Brain microvascular endothelial cell (primary cell): Measurements from ENCODE around the gene ADAMTS2.

Source experiments
- DNase-seq: peaks from one replicate; pipeline ENCODE4 v3.0.0-alpha.2; 2020
- H3K27ac ChIP-seq: fragments of 250-450 bp; sonication (Bioruptor Pico); 2 replicates; pipeline ENCODE4 v1.5.1; 2020; ENCODE audit warnings: mild to moderate bottlenecking, moderate library complexity
- H3K27me3 ChIP-seq: fragments of 250-450 bp; sonication (Bioruptor Pico); replicated peaks from 2 replicates; pipeline ENCODE4 v1.5.1; 2020; ENCODE audit warnings: mild to moderate bottlenecking
- H3K36me3 ChIP-seq: fragments of 250-450 bp; sonication (Bioruptor Pico); replicated peaks from 2 replicates; pipeline ENCODE4 v1.5.1; 2020; ENCODE audit warnings: mild to moderate bottlenecking
- H3K4me3 ChIP-seq: 2 replicates; pipeline ENCODE4 v1.5.1; 2011; ENCODE audit warnings: low read depth, mild to moderate bottlenecking, control low read depth, low read length, moderate library complexity
- CTCF ChIP-seq: IDR thresholded peaks from 2 replicates; pipeline ENCODE4 v1.5.1; 2011; ENCODE audit warnings: low read depth, mild to moderate bottlenecking, moderate library complexity, low read length, control low read depth, inconsistent platforms; ENCODE audit errors: missing control alignments
- in situ Hi-C: cut with HindIII; loops from 2 replicates; pipeline ENCODE4 v1.10.0; 2017; ENCODE audit warnings: low sequenced_read_pairs, low pct_ligation_motif_present

Gene ADAMTS2

GRCh38 chr5:179171251-179171815, 173.9 kb downstream of the ADAMTS2 start:
- TF ChIP-seq CTCF: no peak
- Histone ChIP-seq H3K27ac (no peak overlapping the region), H3K4me3 (no peak overlapping the region), H3K36me3 (peaks cover 2% of the 10 kb centered on the region), H3K27me3 (no peaks in the 10 kb centered on the region)
- in situ Hi-C loops: no loop called here
- no peak for DNase-seq

GRCh38 chr5:179170606-179171005, 174.7 kb downstream of the ADAMTS2 start:
- no peak for DNase-seq
- peaks cover 2% of the 10 kb centered on the region for H3K36me3 ChIP-seq
- H3K27ac ChIP-seq: no peak overlapping the region
- no peak for TF ChIP-seq CTCF
- no peak overlapping the region for H3K4me3 ChIP-seq
- no peaks in the 10 kb centered on the region for H3K27me3 ChIP-seq
- in situ Hi-C loops: no loop called here

- no peak overlapping the region for H3K27ac ChIP-seq
- no peak overlapping the region for H3K4me3 ChIP-seq
- peaks cover 2% of the 10 kb centered on the region for H3K36me3 ChIP-seq
- no peaks in the 10 kb centered on the region for H3K27me3 ChIP-seq
- DNase-seq: no peak
- in situ Hi-C loops: no loop called here
- no peak for TF ChIP-seq CTCF
Measured at GRCh38 chr5:179169836-179170235, 175.4 kb downstream of the ADAMTS2 start.

- Histone ChIP-seq H3K27ac (no peak overlapping the region), H3K4me3 (no peak overlapping the region), H3K36me3 (peaks cover 2% of the 10 kb centered on the region), H3K27me3 (no peaks in the 10 kb centered on the region)
- in situ Hi-C loops: no loop called here
- TF ChIP-seq CTCF: no peak
- no peak for DNase-seq
Measured at GRCh38 chr5:179168664-179169063, 176.6 kb downstream of the ADAMTS2 start.

GRCh38 chr5:179167871-179168451, 177.3 kb downstream of the ADAMTS2 start:
- H3K27me3 ChIP-seq: no peaks in the 10 kb centered on the region

More at GRCh38 chr5:179167871-179168451, 177.3 kb downstream of the ADAMTS2 start:
- no peak for TF ChIP-seq CTCF
- H3K27ac ChIP-seq: no peak overlapping the region
- no peak for DNase-seq
- peaks cover 2% of the 10 kb centered on the region for H3K36me3 ChIP-seq
- in situ Hi-C loops: no loop called here
- H3K4me3 ChIP-seq: no peak overlapping the region
